T-helper 1 cell (primary cell): ENCODE measurements around the gene ARHGEF28.

Experiments used
- DNase-seq, 5 donors: peaks; one replicate each; pipeline ENCODE4 v3.0.0-alpha.2; 2012 to 2020

ARHGEF28 gene

GRCh38 chr5:73822278-73822988, 196.4 kb downstream of the ARHGEF28 start:
- no peak for DNase-seq

- no peak for DNase-seq
These were observed 197.0 kb downstream of the ARHGEF28 start for GRCh38 chr5:73822989-73823339.

- DNase-seq = no peak
These were observed 197.5 kb downstream of the ARHGEF28 start for GRCh38 chr5:73823508-73823925.

- DNase-seq = no peak
These were observed 199.2 kb downstream of the ARHGEF28 start for GRCh38 chr5:73825199-73825598.

GRCh38 chr5:73825736-73826135, 199.7 kb downstream of the ARHGEF28 start:
- no peak for DNase-seq

- no peak for DNase-seq
These were observed 200.5 kb downstream of the ARHGEF28 start for GRCh38 chr5:73826301-73827105.

- no peak for DNase-seq
These were observed 201.1 kb downstream of the ARHGEF28 start for GRCh38 chr5:73827106-73827450.

- no peak for DNase-seq
These were observed 202.5 kb downstream of the ARHGEF28 start for GRCh38 chr5:73828465-73828864.

- DNase-seq = no peak
These were observed 204.7 kb downstream of the ARHGEF28 start for GRCh38 chr5:73830646-73831045.

GRCh38 chr5:73831066-73831465, 205.1 kb downstream of the ARHGEF28 start:
- DNase-seq = no peak

GRCh38 chr5:73834693-73835092, 208.7 kb downstream of the ARHGEF28 start:
- DNase-seq = no peak

GRCh38 chr5:73835726-73836125, 209.7 kb downstream of the ARHGEF28 start:
- DNase-seq = no peak

- no peak for DNase-seq
These were observed 210.6 kb downstream of the ARHGEF28 start for GRCh38 chr5:73836607-73837006.

GRCh38 chr5:73838901-73839300, 212.9 kb downstream of the ARHGEF28 start:
- no peak for DNase-seq

GRCh38 chr5:73841641-73842040, 215.6 kb downstream of the ARHGEF28 start:
- no peak for DNase-seq

- no peak for DNase-seq
These were observed 218.2 kb downstream of the ARHGEF28 start for GRCh38 chr5:73844165-73844564.

- no peak for DNase-seq
These were observed 225.6 kb downstream of the ARHGEF28 start for GRCh38 chr5:73851471-73852181.

GRCh38 chr5:73853091-73853490, 227.1 kb downstream of the ARHGEF28 start:
- no peak for DNase-seq

- DNase-seq = no peak
These were observed 231.0 kb downstream of the ARHGEF28 start for GRCh38 chr5:73856997-73857396.

- DNase-seq = no peak
These were observed 231.4 kb downstream of the ARHGEF28 start for GRCh38 chr5:73857446-73857845.

- no peak for DNase-seq
These were observed 232.1 kb downstream of the ARHGEF28 start for GRCh38 chr5:73858054-73858453.

- DNase-seq = no peak
These were observed 232.8 kb downstream of the ARHGEF28 start for GRCh38 chr5:73858776-73859175.

GRCh38 chr5:73859696-73860095, 233.7 kb downstream of the ARHGEF28 start:
- DNase-seq = no peak
